ENCODE data around the gene PROSER3.

PROSER3 gene

DNA sequence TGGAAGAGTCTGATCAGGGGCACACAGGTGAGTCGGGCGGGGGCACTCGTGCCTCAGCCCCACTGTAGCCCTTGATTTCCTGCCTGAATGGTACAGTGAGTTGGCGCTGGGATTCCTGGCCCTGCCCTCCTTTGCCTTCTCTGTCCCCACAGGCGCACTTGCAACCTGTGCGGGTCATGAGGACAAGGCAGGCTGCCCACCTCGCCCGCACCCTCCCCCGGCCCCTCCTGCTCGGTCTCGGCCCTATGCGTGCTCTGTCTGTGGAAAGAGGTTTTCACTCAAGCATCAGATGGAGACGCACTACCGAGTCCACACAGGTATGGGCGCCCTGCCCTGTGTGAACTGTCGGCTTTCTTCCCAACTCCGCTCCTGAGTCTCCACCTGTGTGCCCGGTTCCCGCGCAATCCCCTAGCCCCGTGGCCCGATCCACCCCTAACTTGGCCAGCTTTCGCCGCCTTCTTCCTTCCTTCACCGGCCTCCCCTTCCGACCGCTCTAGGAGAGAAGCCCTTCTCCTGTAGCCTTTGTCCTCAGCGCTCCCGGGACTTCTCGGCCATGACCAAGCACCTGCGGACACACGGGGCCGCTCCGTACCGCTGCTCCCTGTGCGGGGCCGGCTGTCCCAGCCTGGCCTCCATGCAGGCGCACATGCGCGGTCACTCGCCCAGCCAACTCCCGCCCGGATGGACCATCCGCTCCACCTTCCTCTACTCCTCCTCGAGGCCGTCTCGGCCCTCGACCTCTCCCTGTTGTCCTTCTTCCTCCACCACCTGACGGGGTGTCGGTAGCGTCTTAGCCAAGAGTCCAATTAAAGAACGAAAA lies 41.8 kb upstream of the PROSER3 start:
- peak overlapping the region; percentile 93 for H3K4me3 ChIP-seq (ENCODE audit: low read depth, low read length)
- peak overlapping the region; percentile 95 for H2AFZ ChIP-seq
- H3K4me2 ChIP-seq (ENCODE audit: low read length), result peak overlapping the region; percentile 89
- peaks cover 18% of the 10 kb centered on the region for H3K79me2 ChIP-seq
- H3K27ac ChIP-seq, result peak overlapping the region; percentile 95
- peak overlapping the region; percentile 9 for H3K9ac ChIP-seq
- TF ChIP-seq, protein P1, sequence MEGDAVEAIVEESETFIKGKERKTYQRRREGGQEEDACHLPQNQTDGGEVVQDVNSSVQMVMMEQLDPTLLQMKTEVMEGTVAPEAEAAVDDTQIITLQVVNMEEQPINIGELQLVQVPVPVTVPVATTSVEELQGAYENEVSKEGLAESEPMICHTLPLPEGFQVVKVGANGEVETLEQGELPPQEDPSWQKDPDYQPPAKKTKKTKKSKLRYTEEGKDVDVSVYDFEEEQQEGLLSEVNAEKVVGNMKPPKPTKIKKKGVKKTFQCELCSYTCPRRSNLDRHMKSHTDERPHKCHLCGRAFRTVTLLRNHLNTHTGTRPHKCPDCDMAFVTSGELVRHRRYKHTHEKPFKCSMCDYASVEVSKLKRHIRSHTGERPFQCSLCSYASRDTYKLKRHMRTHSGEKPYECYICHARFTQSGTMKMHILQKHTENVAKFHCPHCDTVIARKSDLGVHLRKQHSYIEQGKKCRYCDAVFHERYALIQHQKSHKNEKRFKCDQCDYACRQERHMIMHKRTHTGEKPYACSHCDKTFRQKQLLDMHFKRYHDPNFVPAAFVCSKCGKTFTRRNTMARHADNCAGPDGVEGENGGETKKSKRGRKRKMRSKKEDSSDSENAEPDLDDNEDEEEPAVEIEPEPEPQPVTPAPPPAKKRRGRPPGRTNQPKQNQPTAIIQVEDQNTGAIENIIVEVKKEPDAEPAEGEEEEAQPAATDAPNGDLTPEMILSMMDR (IDR thresholded peaks at IDR 0.05), result no peak
- H3K27me3 ChIP-seq (ENCODE audit: control insufficient read depth, insufficient read depth, low read length), result no peaks in the 10 kb centered on the region
- H3K4me1 ChIP-seq, result peaks cover 7% of the 10 kb centered on the region
- H3K9me3 ChIP-seq (ENCODE audit: control insufficient read depth, low read length), result no peaks in the 10 kb centered on the region
- no peaks in the 10 kb centered on the region for H3K36me3 ChIP-seq (ENCODE audit: control insufficient read depth, insufficient read depth, low read length)

DNA sequence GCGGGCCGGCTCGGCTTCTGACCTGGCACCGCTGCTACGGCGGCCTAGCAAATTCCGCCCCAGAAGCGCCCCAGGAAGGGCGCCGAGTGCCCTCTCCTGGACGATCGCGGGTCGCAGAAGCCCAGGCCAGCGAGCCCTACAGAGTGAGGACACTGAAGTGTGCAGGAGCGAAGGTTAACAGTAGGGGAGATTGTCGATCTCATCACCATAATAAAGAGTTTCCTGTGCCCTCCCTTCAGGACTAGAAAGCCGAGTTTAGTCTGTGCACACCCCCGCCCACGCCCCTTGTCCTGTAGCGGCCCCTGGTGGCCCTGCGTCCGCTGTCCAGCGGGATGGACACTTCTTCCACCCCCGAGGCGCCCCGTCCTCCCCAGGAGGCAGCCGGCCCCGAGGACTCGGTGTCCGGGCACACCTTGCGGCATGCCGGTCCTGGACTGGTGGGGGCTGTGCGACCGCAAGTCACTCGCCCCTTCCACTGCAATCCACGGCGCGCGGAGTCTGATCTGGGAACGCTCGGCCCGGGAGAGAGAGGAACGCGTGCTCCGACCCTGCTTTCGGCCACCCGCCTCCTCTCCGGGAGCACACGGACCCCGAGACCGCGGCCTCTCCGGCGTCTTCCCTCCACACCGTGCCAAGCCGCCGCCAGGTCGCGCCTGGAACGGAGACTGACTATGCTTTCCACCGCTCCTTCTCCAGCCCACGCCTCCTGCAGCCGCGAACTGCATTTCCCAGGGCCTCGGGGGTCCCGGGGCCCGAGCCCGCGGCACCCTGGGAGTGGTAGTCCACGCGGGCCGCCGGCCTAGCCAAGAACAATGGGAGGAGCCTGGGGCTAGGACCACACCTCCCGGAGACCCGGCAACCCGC lies 40.9 kb upstream of the PROSER3 start:
- Histone ChIP-seq H3K4me3 (ENCODE audit: low read depth, low read length) (peak overlapping the region; percentile 93), H3K9me3 (ENCODE audit: control insufficient read depth, low read length) (no peaks in the 10 kb centered on the region), H3K79me2 (peaks cover 24% of the 10 kb centered on the region), H3K9ac (peak overlapping the region; percentile 9), H3K27me3 (ENCODE audit: control insufficient read depth, insufficient read depth, low read length) (no peaks in the 10 kb centered on the region), H2AFZ (peak overlapping the region; percentile 95), H3K4me2 (ENCODE audit: low read length) (peak overlapping the region; percentile 89), H3K36me3 (ENCODE audit: control insufficient read depth, insufficient read depth, low read length) (no peaks in the 10 kb centered on the region), H3K4me1 (peaks cover 7% of the 10 kb centered on the region), H3K27ac (peak overlapping the region; percentile 95)
- TF ChIP-seq, protein P1 (IDR thresholded peaks at IDR 0.05), result peak; percentile 94

DNA sequence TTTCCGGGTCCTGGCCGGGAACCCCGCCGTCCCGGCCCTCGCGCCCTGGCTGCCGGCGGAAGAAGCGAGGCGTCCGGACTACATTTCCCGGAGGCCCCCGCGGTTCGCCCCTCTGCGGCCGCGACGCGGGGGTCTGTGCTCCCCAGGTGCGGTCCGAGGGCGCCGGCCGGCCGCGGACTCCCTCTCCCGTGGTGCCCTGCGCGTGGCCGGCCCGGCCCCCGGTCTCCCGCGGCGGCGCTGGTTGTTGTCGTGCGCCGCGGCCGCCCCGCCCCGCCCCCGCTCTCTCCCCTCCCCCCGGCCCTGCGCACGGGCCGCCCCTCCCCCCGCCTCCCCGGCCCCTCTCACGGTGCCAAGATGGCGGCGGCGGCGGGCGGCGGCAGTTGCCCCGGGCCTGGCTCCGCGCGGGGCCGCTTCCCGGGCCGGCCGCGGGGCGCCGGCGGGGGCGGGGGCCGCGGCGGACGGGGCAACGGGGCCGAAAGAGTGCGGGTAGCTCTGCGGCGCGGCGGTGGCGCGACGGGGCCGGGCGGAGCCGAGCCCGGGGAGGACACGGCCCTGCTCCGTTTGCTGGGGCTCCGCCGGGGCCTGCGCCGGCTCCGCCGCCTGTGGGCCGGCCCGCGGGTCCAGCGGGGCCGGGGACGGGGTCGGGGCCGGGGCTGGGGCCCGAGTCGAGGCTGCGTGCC lies 40.2 kb upstream of the PROSER3 start, which contains the start of gene KMT2B:
Gene KMT2B, plus strand, starts transcription at position 339 of the 680 bp plus-strand sequence. Its CDS starts 16 bp downstream, at position 355.
- TF ChIP-seq, protein P1 (IDR thresholded peaks at IDR 0.05), result no peak
- peak within 1 kb of the TSS; percentile 95 for H3K27ac ChIP-seq
- H3K4me3 ChIP-seq (ENCODE audit: low read depth, low read length), result peak within 1 kb of the TSS; percentile 93
- H2AFZ ChIP-seq, result peak within 1 kb of the TSS; percentile 95
- H3K4me1 ChIP-seq, result peaks cover 7% of the 10 kb centered on the region
- H3K27me3 ChIP-seq (ENCODE audit: control insufficient read depth, insufficient read depth, low read length), result no peaks in the 10 kb centered on the region
- no peaks in the 10 kb centered on the region for H3K36me3 ChIP-seq (ENCODE audit: control insufficient read depth, insufficient read depth, low read length)
- H3K9me3 ChIP-seq (ENCODE audit: control insufficient read depth, low read length), result no peaks in the 10 kb centered on the region
- peak within 1 kb of the TSS; percentile 89 for H3K4me2 ChIP-seq (ENCODE audit: low read length)
- H3K79me2 ChIP-seq, result peaks cover 32% of the 10 kb centered on the region
- H3K9ac ChIP-seq, result peak within 1 kb of the TSS; percentile 46

DNA sequence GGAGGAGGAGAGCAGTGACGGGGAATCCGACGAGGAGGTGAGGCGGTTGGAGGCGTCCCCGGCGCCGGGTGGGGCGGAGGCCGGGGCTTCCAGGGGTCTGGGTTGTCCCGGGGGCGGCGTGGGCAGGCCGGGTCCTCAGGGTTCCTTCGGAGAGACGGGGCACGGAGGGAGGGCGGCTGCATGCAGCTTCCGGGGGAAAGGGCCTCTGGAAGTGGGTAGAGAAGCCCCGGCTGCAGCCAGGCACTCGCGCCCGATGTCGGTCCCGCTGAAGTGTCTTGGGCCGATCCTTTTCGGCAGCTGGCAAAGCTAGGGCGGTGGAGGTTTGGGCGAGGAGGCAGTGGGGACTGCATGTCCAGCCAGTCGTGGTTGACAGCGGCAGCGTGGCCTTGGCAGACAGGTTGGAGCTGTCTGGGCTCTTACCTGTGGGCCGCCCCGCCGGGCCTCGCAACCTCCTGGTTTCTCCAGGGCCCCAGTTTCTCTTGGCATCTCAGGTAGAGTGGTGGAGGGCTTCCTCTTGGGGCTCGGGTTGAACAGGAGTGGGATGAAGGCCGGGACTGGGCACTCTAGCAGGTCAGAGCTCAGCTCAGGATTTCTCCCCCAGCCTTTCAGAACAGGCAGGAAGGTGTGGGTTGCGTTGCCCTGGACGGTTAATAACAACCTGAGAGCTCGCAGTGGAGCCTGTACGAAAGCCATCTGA lies 39.5 kb upstream of the PROSER3 start:
- TF ChIP-seq, protein P1 (IDR thresholded peaks at IDR 0.05), result no peak
- Histone ChIP-seq H3K27ac (peak overlapping the region; percentile 65), H3K9ac (peak overlapping the region; percentile 46), H3K36me3 (ENCODE audit: control insufficient read depth, insufficient read depth, low read length) (no peaks in the 10 kb centered on the region), H3K27me3 (ENCODE audit: control insufficient read depth, insufficient read depth, low read length) (no peaks in the 10 kb centered on the region), H3K79me2 (peaks cover 37% of the 10 kb centered on the region), H3K4me2 (ENCODE audit: low read length) (peak overlapping the region; percentile 63), H3K4me1 (peaks cover 7% of the 10 kb centered on the region), H3K9me3 (ENCODE audit: control insufficient read depth, low read length) (no peaks in the 10 kb centered on the region), H2AFZ (peak overlapping the region; percentile 70), H3K4me3 (ENCODE audit: low read depth, low read length) (peak overlapping the region; percentile 52)
